Measurements from ENCODE around the gene DAPK2.

Gene DAPK2

GRCh38 chr15:63889831-63890230 is 156.5 kb downstream of the DAPK2 start:
- no peak for DNase-seq

GRCh38 chr15:63888823-63889222 is 157.5 kb downstream of the DAPK2 start:
- no peak for DNase-seq

- DNase-seq, result no peak
Observed at GRCh38 chr15:63888146-63888545, 158.1 kb downstream of the DAPK2 start.

GRCh38 chr15:63887630-63888029 is 158.7 kb downstream of the DAPK2 start:
- no peak for DNase-seq

GRCh38 chr15:63884953-63885352 is 161.3 kb downstream of the DAPK2 start:
- DNase-seq, result no peak

GRCh38 chr15:63881431-63881830 is 164.9 kb downstream of the DAPK2 start:
- no peak for DNase-seq

GRCh38 chr15:63880744-63881143 is 165.5 kb downstream of the DAPK2 start:
- DNase-seq, result no peak

- DNase-seq, result no peak
Observed at GRCh38 chr15:63879995-63880394, 166.3 kb downstream of the DAPK2 start.

GRCh38 chr15:63879211-63879610 is 167.1 kb downstream of the DAPK2 start:
- DNase-seq, result no peak

GRCh38 chr15:63877713-63878271 is 168.5 kb downstream of the DAPK2 start:
- no peak for DNase-seq

- DNase-seq, result no peak
Observed at GRCh38 chr15:63876085-63876662, 170.1 kb downstream of the DAPK2 start.

- no peak for DNase-seq
Observed at GRCh38 chr15:63874616-63875015, 171.7 kb downstream of the DAPK2 start.

- DNase-seq, result no peak
Observed at GRCh38 chr15:63872759-63873510, 173.3 kb downstream of the DAPK2 start.

- DNase-seq, result no peak
Observed at GRCh38 chr15:63870487-63871209, 175.6 kb downstream of the DAPK2 start.

- DNase-seq, result no peak
Observed at GRCh38 chr15:63870043-63870394, 176.3 kb downstream of the DAPK2 start.

- no peak for DNase-seq
Observed at GRCh38 chr15:63869371-63870042, 176.8 kb downstream of the DAPK2 start.

GRCh38 chr15:63864186-63864585 is 182.1 kb downstream of the DAPK2 start:
- DNase-seq, result no peak

- no peak for DNase-seq
Observed at GRCh38 chr15:63861946-63862517, 184.3 kb downstream of the DAPK2 start.

GRCh38 chr15:63860555-63860954 is 185.7 kb downstream of the DAPK2 start:
- DNase-seq, result no peak

GRCh38 chr15:63860155-63860554 is 186.1 kb downstream of the DAPK2 start:
- DNase-seq, result peak; percentile 49

- no peak for DNase-seq
Observed at GRCh38 chr15:63858881-63859280, 187.4 kb downstream of the DAPK2 start.

- DNase-seq, result no peak
Observed at GRCh38 chr15:63858448-63858847, 187.8 kb downstream of the DAPK2 start.

GRCh38 chr15:63857461-63857856 is 188.8 kb downstream of the DAPK2 start:
- no peak for DNase-seq

All from stimulated activated CD4-positive, alpha-beta T cell treated with anti-CD3 and anti-CD28 coated beads, Interleukin-4, amount 100 ng/mL, for 1 hour (primary cell).